GM12874 (cell line): Measurements from ENCODE around the gene TAS2R42.

Experiments
- TF ChIP-seq, protein P1 (sequence below): IDR thresholded peaks from 2 replicates; pipeline ENCODE4 v1.5.1; 2011; ENCODE audit warnings: low read depth, mild to moderate bottlenecking, control low read depth, low read length, moderate library complexity; ENCODE audit not compliant: insufficient read depth

Gene TAS2R42, protein sequence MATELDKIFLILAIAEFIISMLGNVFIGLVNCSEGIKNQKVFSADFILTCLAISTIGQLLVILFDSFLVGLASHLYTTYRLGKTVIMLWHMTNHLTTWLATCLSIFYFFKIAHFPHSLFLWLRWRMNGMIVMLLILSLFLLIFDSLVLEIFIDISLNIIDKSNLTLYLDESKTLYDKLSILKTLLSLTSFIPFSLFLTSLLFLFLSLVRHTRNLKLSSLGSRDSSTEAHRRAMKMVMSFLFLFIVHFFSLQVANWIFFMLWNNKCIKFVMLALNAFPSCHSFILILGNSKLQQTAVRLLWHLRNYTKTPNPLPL

GRCh38 chr12:11186837-11187236 is at the start of gene TAS2R42:
TSS of gene TAS2R42 (minus strand) at chr12:11186937. CDS start at chr12:11186937, 0 bp downstream.
- TF ChIP-seq, protein P1, sequence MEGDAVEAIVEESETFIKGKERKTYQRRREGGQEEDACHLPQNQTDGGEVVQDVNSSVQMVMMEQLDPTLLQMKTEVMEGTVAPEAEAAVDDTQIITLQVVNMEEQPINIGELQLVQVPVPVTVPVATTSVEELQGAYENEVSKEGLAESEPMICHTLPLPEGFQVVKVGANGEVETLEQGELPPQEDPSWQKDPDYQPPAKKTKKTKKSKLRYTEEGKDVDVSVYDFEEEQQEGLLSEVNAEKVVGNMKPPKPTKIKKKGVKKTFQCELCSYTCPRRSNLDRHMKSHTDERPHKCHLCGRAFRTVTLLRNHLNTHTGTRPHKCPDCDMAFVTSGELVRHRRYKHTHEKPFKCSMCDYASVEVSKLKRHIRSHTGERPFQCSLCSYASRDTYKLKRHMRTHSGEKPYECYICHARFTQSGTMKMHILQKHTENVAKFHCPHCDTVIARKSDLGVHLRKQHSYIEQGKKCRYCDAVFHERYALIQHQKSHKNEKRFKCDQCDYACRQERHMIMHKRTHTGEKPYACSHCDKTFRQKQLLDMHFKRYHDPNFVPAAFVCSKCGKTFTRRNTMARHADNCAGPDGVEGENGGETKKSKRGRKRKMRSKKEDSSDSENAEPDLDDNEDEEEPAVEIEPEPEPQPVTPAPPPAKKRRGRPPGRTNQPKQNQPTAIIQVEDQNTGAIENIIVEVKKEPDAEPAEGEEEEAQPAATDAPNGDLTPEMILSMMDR = no peak

- TF ChIP-seq, protein P1 = no peak
Observed at GRCh38 chr12:11233532-11233931, 46.8 kb upstream of the TAS2R42 start.

DNA sequence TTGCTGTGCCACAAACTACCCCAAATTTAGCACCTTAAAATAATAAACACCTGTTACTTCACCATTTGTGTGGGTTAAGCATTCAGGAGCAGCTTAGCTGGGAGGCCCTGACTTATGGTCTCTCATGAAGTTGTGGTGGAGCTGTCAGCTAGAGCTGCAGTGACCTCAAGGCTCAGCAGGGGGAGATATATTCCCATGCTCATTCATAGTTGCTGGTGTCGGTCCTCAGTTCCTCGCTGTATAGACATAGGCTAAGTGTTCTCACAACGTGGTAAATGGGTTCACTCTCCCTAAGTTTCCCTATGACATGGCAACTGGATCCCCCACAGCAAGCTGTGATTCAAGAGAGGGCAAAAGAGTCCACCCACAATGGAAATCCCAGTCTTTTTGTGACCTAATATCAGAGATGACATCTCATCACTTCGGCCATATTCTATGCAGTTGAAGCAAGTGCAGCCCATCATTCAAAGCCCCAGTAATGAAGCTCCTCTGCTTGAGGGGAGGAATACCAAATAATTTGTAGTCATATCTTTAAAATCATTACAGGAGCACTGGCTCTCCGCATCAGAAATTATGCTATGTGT is 41.7 kb upstream of the TAS2R42 start:
- TF ChIP-seq, protein P1 = peak; percentile 75

- TF ChIP-seq, protein P1 = no peak
Observed at GRCh38 chr12:11227373-11227772, 40.6 kb upstream of the TAS2R42 start.

GRCh38 chr12:11209113-11209512 is 22.4 kb upstream of the TAS2R42 start:
- TF ChIP-seq, protein P1 = no peak

DNA sequence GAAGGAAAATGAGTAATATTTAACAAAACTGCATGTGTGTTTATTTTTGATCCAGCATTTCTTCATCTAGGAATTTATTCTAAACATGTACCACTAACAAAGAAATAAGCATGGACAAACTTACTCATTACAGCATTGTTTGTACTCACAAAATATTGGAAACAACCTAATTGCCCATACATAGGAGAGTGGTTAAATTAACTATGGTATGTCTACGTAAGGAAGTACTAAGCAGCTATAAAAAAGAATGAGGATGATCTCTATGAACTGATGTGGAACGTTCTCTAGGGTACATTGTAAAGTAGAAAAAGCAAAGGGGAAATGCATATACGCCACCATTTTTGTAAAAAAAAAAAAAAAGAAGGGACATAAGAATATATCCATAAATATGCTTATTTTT is 17.4 kb upstream of the TAS2R42 start:
- TF ChIP-seq, protein P1 = no peak

DNA sequence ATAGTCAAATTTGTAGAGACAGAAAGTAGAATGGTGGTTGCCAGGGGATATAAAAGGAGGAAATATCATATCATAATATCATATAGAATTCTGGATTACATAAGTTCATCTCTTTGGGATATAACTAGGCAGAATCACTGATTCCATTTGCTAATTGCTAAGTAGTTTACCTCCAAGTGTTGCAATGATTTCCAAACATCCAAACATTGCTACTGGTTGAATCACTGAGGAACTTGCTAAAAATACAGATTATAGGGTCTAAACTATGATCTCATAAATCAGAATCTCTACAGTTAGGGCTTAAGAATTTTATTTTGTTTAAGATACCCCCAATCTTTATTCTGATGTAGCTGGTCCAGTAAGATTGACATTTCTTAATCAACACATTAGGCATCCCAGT is 16.1 kb upstream of the TAS2R42 start:
- TF ChIP-seq, protein P1 = no peak
